Activated CD4-positive, alpha-beta T cell treated with anti-CD3 and anti-CD28 coated beads, Interleukin-2, amount 50 U/mL, for 24 hours (primary cell): ENCODE results near the gene SLC25A20.
A peak's percentile ranks its signal among the peaks of the same experiment; 100 is the strongest.
"Not testable (repeated sequence)": the region's sequence is repeated elsewhere in the genome, so short reads cannot be mapped to it uniquely, and the experiment has no call there.

ENCODE experiments used
- DNase-seq, 2 donors: peaks; one replicate each; pipeline ENCODE4 v3.0.0-alpha.2; 2020; ENCODE audit warnings: low read depth in 1 of 2, low spot score in 1 of 2

Gene SLC25A20

GRCh38 chr3:48847504-48848423 is 50.9 kb downstream of the SLC25A20 start, which contains the start of gene PRKAR2A:
PRKAR2A (minus strand) TSS chr3:48847874; CDS start chr3:48847596, 278 bp downstream.
- peak; percentile 63 to 68 for DNase-seq

- DNase-seq, result peak; percentile 26 to 30
These were observed 51.6 kb downstream of the SLC25A20 start for GRCh38 chr3:48847053-48847503.

GRCh38 chr3:48845170-48845569 is 53.5 kb downstream of the SLC25A20 start:
- no peak for DNase-seq

GRCh38 chr3:48837163-48837562 is 61.5 kb downstream of the SLC25A20 start:
- no peak for DNase-seq

GRCh38 chr3:48835650-48836366 is 62.9 kb downstream of the SLC25A20 start:
- no peak for DNase-seq

- no peak for DNase-seq
These were observed 66.0 kb downstream of the SLC25A20 start for GRCh38 chr3:48832684-48833083.

- no peak for DNase-seq
These were observed 68.0 kb downstream of the SLC25A20 start for GRCh38 chr3:48830715-48831114.

GRCh38 chr3:48829525-48829924 is 69.2 kb downstream of the SLC25A20 start:
- not testable (repeated sequence) for DNase-seq

GRCh38 chr3:48827874-48828273 is 70.8 kb downstream of the SLC25A20 start:
- not testable (repeated sequence) for DNase-seq

- DNase-seq, result no peak
These were observed 72.2 kb downstream of the SLC25A20 start for GRCh38 chr3:48826451-48826850.

GRCh38 chr3:48820612-48821324 is 77.9 kb downstream of the SLC25A20 start:
- DNase-seq, result no peak

- no peak for DNase-seq
These were observed 79.2 kb downstream of the SLC25A20 start for GRCh38 chr3:48819234-48820221.

GRCh38 chr3:48811524-48811923 is 87.2 kb downstream of the SLC25A20 start:
- DNase-seq, result no peak
